HFF-Myc (cell line): ENCODE measurements around the gene BICRAL.

Experiments
- DNase-seq: peaks from one replicate; pipeline ENCODE4 v3.0.0-alpha.2; 2011; ENCODE audit warnings: low read depth; ENCODE audit errors: extremely low read depth
- H3K4me3 ChIP-seq: replicated peaks from 2 replicates; pipeline ENCODE4 v1.5.1; 2011; ENCODE audit warnings: low read depth, mild to moderate bottlenecking, control low read depth, low read length
- TF ChIP-seq, protein P1 (sequence below): IDR thresholded peaks from 2 replicates; pipeline ENCODE4 v1.5.1; 2012; ENCODE audit warnings: mild to moderate bottlenecking, low read depth, low read length, control low read depth; ENCODE audit errors: missing control alignments

The BICRAL gene

DNA sequence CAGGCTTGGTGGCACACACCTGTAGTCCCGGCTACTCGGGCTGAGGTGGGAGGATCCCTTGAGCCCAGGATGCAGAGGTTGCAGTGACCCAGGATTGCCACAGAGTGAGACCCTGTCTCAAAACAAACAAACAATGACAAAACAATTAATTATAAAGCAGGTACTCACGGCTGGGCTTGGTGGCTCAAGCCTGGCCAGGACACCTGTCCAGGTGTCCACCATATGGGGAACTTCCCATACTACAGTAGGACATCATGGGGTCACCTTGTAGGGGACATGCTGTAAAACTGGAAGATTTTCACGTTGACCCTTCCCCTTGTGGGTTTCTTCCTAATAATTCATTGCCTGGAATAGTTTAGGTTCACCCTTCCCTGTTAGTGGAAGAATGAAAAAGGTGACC lies 66.8 kb downstream of the BICRAL start:
- no peak overlapping the region for H3K4me3 ChIP-seq
- DNase-seq = no peak
- TF ChIP-seq, protein P1, sequence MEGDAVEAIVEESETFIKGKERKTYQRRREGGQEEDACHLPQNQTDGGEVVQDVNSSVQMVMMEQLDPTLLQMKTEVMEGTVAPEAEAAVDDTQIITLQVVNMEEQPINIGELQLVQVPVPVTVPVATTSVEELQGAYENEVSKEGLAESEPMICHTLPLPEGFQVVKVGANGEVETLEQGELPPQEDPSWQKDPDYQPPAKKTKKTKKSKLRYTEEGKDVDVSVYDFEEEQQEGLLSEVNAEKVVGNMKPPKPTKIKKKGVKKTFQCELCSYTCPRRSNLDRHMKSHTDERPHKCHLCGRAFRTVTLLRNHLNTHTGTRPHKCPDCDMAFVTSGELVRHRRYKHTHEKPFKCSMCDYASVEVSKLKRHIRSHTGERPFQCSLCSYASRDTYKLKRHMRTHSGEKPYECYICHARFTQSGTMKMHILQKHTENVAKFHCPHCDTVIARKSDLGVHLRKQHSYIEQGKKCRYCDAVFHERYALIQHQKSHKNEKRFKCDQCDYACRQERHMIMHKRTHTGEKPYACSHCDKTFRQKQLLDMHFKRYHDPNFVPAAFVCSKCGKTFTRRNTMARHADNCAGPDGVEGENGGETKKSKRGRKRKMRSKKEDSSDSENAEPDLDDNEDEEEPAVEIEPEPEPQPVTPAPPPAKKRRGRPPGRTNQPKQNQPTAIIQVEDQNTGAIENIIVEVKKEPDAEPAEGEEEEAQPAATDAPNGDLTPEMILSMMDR = no peak

DNA sequence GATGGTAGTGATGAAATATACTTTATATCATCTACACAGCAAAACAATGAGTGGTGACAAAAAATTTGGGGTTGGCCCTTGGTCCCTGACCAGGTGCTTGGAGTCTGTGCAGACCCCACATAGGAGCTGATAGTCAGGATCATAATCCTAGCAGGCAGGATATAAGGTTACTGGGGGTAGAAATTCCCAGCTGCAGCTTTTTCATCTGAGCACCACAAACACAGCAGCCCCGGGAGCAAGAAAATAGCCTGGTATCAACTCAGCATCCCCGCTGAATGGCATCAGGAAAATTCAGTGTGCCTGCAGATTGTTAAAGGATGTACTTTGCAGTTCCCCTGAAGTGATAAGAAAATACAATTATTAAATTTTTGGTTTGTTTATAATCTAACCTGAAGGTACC lies 69.7 kb downstream of the BICRAL start:
- TF ChIP-seq, protein P1 = no peak
- H3K4me3 ChIP-seq = no peak overlapping the region
- no peak for DNase-seq

- no peak for DNase-seq
- no peak overlapping the region for H3K4me3 ChIP-seq
- TF ChIP-seq, protein P1 = no peak
Measured at GRCh38 chr6:42860036-42860435, 78.2 kb downstream of the BICRAL start.

DNA sequence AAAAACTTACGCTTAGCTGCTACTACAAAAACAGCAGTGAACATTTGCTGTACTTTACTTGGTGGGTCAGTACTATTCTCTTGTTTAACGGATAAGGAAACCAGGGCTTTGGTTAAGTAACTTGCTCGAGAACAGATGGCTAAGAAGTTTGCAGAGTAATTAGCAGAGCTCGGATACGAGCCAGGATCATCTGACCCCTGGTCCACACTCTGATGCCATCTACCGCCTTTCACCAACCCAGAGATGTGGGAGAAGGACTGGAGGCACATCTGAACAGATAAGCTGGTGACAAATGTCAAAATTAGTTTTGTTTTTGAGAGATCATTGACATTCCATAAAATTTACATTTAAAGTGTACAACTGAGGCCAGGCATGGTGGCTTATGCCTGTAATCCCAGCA lies 78.6 kb downstream of the BICRAL start:
- DNase-seq = no peak
- no peak overlapping the region for H3K4me3 ChIP-seq
- TF ChIP-seq, protein P1 = no peak

DNA sequence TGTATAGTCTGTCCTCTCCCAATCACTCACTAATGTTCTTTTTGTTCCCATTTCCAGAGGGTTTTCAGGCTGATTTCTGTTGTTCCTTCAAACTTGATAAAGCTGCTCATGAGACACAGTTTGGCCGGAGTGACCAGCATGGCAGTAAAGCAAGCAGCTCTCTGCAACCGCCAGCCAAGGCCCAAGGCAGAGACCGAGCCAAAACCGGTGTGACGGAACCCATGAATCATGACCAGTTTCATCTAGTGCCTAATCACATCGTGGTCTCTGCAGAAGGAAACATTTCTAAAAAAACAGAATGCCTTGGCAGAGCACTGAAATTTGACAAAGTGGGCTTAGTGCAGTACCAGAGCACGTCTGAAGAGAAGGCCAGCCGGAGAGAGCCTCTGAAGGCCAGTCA lies 82.8 kb downstream of the BICRAL start:
- TF ChIP-seq, protein P1 = no peak
- no peak for DNase-seq
- no peak overlapping the region for H3K4me3 ChIP-seq

GRCh38 chr6:42870145-42870936 lies 88.5 kb downstream of the BICRAL start:
- DNase-seq = no peak
- H3K4me3 ChIP-seq = no peak overlapping the region
- TF ChIP-seq, protein P1 = no peak

DNA sequence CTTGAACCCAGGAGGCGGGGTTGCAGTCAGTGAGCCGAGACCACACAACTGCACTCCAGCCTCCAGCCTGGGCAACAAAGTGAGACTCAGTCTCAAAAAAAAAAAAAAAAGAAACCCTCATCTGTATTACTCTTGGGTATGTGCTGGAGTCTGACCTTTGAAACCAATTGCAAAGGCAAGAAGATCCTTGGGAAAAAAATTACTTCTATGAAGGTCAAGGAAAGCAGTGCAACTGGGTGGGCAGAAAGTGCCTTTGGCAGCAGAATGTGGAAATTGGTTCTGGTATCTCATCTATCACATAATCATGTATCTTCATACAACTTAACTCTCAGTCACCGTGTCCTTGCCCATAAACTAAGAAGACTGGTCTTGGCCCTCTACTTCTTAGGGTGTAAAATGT lies 89.9 kb downstream of the BICRAL start:
- TF ChIP-seq, protein P1 = no peak

More for the DNA sequence above, 89.9 kb downstream of the BICRAL start:
- no peak for DNase-seq
- H3K4me3 ChIP-seq = no peak overlapping the region
